Stimulated activated CD4-positive, alpha-beta T cell treated with anti-CD3 and anti-CD28 coated beads, Interleukin-2, amount 100 ng/mL, for 4 hours (primary cell): ENCODE measurements around the gene SNRNP48.

Source experiments
- DNase-seq: peaks from one replicate; pipeline ENCODE4 v3.0.0-alpha.2; 2020; ENCODE audit warnings: low read depth

The SNRNP48 gene

DNA sequence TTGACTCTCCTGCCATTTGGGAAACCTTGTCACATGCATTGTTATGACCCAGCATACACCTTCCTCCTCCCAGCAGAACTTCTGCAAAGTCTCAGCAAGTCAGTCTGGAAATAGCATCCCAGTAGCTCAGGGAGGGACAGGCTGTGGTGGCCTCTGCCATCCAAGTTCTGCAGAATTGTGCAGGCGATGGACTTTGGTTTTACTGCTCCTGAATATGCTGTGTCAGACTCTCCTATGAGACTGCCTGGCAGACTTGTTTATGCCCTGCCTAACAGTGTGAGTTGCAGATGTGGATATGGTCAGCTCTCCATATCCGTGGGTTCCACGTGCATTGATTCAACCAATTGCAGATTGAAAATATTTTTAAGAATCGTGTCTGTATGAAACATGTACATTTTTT, 52.8 kb downstream of the SNRNP48 start:
- DNase-seq = no peak

DNA sequence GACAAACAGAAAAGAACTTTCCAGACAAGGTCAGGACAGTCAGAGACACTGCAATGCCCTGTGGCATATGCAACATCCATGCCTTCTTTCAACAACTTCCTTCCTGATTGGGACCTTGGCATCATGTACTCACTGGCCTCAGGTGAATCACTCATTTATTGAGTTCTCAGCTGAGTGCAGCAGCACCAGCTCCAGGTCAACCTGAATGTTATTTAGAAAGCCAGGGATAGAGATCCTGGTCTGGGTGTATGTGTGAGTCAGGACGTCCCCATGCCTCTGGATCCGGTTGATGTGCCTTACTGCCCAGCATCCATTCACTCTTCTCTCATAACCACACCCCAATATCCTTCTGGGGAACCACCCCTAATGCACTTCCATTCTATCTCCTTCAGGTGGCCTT, 54.4 kb downstream of the SNRNP48 start:
- DNase-seq = no peak

DNA sequence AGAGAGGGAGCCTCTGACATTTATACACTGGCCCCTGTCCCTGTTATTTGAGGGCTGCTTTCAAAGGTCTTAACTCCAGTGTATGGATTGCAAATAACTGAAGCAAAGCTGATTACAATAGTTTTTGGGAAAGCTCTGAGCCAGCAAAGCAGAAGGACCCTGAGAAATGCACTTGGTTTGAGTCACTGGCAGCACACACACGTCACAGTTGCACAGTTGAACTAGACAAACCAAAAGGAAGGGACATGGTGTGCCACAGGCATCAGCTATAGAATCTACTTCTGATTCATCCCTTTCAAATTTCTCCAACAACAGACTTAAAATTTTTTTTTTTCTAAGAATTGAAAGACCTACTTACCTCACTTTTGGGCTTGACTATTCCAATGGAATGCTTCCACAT, 56.4 kb downstream of the SNRNP48 start:
- no peak for DNase-seq

DNA sequence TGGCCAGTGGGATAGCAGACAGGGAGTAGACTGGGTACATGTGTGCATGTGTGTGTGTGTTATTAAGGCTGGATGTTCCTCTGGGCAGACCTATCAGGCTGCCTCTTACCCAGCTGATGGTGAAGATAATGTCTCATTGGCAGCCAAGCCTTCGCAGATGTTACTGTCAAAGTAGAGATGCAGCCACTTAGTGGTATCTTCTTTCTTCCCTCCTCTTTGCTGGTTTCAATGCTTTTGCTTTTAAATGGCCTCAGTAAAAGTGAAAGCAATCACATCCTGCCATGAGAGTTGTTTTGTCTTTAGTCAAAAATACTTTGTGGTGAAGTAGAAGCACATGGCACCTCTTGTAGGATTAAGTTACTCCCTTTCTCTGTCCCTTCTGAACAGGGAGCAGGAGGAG, 57.5 kb downstream of the SNRNP48 start:
- DNase-seq = no peak

DNA sequence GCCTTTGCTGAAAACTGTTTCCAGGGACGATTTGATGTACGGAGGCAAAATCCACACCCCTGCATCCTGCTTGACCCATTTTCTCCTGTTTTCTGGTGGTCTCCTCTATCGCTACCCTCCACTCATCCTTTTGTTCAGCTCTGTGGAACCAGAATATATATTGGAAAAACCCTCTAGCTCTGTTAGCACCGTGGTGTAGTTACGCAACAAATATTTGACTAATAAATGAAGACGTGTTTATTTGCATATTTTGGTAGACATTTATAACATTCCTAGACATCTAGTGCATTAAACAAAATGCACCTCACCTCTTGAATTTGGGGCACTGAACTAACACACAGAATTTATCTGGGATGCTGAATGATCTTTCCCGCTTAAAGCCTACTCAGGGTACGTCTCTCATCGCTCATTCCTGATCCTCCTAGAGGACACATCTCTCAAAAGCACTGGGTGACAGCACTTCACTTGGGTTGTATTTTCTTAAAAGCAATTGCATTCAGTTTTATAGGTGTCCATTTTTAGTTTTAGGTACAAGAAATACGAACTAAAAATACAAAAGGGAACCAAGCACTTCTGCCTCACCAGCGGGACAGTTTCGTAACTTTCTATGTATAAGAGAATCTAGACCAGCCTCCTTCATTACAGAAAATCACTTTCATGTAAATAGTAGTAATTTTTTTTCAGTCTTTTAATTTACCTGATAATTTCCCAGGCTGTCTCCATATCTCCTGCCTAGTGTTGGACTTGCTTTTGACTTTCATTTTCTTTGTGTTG, 59.2 kb downstream of the SNRNP48 start:
- DNase-seq = no peak

DNA sequence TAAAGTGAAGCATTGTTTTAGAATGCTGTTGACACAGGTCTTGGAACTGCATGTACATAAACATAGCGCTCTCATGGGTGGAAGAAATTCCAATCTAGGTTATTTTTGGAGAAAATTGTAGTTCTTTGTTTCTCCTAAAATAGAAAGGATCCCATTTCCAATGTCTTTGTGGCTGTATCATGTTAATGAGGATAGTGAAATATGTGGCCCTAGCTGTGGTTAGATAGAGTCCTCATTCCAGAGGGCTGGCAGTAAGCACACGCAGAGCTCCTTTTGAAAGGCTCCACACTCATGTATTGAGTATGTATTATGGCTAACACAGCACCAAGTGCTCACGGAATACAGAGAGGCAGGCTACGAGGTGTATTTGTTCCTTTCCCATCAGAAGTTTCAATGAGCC, 60.9 kb downstream of the SNRNP48 start:
- DNase-seq = no peak

DNA sequence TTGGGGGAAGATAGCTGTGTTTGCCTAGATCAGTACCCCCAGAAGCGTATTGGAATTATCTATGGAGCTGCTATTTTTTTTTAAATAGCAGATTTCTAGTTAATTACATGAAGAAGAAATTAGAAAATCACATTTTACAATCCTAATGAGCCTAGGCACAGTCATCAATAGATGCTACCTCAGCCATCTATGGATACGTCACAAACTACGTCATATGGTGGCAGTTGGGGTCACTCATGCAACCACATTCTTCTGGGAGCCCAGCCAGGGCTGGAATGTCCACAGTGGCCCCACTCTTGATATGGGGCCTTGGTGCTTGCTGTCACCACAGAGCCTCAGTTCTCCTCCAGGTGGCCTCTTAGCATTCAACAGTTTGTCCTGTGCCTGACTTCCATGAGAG, 63.0 kb downstream of the SNRNP48 start:
- DNase-seq = no peak

DNA sequence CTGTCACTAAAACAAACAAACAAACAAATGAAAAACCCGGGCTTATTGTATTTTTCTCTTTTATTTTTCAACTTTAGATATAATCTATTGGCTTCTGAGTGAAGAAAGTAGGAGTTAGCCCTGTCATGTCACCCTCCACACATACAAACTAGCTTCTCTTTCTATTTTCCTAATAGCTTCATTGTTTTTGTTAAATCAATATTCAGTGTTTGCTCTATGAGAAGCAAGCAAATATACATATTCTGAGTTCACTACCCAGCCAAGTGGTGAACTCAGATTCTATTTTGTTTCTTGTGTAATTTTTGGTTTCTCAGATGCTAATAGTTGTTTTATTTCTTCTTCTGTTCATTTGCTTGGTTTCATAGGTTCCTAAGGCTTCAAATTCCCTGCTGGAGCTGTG, 66.4 kb downstream of the SNRNP48 start:
- no peak for DNase-seq

DNA sequence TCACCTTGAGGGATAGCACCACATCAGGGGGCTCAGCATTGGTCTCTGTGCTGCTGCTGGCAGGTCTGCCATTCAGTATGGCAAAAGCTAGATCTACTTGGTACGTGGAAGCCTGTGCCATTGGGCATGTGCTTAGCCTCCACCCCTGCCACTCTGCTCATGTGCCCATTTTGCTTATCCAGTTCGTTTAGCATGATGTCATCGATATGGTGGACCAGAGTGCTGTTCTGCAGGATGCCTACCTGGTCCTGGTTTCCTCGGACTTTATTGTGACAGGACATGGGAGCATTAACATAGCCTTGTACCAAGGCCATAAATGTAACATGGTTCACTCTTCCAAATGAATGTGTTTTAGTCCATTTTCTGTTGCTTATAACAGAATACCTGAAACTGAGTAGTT, 68.5 kb downstream of the SNRNP48 start:
- no peak for DNase-seq

DNA sequence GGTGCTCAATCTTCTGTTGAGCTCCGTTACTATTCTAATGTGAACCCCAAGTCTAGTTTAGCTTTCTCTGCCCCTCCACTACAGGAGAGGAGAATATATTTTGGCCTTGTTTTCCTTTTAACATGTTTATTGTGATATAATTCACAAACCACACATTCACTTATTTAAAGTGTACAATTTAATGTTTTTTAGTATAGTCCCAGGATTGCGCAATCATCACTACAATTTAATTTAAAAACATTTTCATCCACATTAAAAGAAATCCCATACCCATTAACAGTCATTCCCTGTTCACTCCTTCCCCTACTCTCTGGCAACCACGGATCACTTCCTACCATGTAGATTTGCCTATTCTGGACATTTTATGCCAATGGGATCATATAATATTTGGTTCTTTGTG, 71.4 kb downstream of the SNRNP48 start:
- no peak for DNase-seq
